ENCODE measurements around the gene ADARB2.

DNA sequence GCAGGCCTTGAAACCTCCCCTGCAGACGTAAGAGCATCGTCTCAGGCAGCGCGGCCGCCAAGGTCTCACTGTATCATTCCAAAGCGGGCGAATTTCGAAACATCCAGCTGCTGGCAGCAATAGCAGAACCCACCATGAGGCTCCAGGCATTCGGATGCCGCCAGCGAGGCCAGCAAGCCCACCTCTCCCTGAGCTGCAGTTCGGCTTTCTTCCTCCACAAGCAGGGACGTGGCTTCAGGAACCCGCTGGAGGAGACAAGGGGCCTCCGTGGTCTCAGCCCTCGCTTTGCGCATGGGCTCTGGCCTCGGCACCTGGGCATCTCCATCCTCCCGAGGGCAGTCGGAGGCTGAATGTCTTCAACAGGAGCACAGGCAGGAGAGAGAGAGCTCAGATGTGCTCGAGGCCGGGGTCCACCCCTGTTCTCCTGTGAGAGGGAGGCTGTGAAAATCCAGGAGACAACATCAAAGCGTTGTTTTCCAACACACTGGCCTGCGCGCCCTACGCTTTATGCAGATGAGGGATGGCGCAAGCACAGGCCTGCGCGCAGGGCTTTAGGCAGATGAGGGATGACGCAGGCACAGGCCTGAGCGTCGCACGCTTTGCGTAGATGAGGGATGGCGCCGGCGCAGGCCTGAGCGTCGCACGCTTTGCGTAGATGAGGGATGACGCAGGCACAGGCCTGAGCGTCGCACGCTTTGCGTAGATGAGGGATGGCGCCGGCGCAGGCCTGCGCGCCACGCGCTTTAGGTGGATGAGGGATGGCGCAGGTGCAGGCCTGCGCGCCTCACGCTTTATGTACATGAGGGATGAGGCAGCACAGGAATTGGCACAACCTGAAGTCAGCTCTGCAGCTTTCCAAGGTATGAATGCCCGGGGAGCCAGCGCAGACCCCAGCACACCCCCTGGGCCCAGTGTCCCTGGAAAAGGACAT is 577.9 kb downstream of the ADARB2 start:
- TF ChIP-seq, protein P1, sequence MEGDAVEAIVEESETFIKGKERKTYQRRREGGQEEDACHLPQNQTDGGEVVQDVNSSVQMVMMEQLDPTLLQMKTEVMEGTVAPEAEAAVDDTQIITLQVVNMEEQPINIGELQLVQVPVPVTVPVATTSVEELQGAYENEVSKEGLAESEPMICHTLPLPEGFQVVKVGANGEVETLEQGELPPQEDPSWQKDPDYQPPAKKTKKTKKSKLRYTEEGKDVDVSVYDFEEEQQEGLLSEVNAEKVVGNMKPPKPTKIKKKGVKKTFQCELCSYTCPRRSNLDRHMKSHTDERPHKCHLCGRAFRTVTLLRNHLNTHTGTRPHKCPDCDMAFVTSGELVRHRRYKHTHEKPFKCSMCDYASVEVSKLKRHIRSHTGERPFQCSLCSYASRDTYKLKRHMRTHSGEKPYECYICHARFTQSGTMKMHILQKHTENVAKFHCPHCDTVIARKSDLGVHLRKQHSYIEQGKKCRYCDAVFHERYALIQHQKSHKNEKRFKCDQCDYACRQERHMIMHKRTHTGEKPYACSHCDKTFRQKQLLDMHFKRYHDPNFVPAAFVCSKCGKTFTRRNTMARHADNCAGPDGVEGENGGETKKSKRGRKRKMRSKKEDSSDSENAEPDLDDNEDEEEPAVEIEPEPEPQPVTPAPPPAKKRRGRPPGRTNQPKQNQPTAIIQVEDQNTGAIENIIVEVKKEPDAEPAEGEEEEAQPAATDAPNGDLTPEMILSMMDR (IDR thresholded peaks at IDR 0.05; ENCODE audit: insufficient read depth, low read length) = no peak
- TF ChIP-seq GABPA (IDR thresholded peaks at IDR 0.05; ENCODE audit: low read depth) (no peak), POLR2AphosphoS5 (IDR thresholded peaks at IDR 0.05; ENCODE audit: low read depth) (no peak)

All from HL-60 (cell line).